Lower lobe of right lung (tissue), 2 donors: Measurements from ENCODE around the gene VPS35. TPM values are rescaled to one million over a fixed set of nuclear protein-coding genes. Genes with fewer than 3 reads are reported as not detected.
A peak's percentile ranks its signal among the peaks of the same experiment; 100 is the strongest.

Source experiments
- ATAC-seq, 2 donors: fragments of 200-7000 bp; cut with Tn5 transposase; one replicate each; pipeline ENCODE4 v1.9.1; 2020 to 2022; ENCODE audit warnings: mild to moderate bottlenecking in 2 of 2, moderate library complexity in 2 of 2
- DNase-seq: peaks from one replicate; pipeline ENCODE4 v3.0.0-alpha.2; 2020
- H3K27ac ChIP-seq: fragments of 200-600 bp; one replicate; pipeline ENCODE4 v1.8.0; 2022
- H3K27me3 ChIP-seq: fragments of 200-600 bp; one replicate; pipeline ENCODE4 v1.8.0; 2022; ENCODE audit warnings: low read depth
- H3K36me3 ChIP-seq: fragments of 200-600 bp; one replicate; pipeline ENCODE4 v1.8.0; 2022; ENCODE audit warnings: mild to moderate bottlenecking
- H3K4me1 ChIP-seq: fragments of 200-600 bp; one replicate; pipeline ENCODE4 v1.8.0; 2022
- H3K4me3 ChIP-seq: fragments of 200-600 bp; one replicate; pipeline ENCODE4 v1.8.0; 2022; ENCODE audit warnings: mild to moderate bottlenecking
- H3K9me3 ChIP-seq: fragments of 200-600 bp; one replicate; pipeline ENCODE4 v1.8.0; 2022
- intact Hi-C: fragments of 100-400 bp; cut with DNase I; formaldehyde crosslinking; loops from one replicate; pipeline ENCODE4 v1.11.0; 2022
- total RNA-seq: library from RNA; stranded (reverse); fragmentation: NEBNext Ultra II Directional; extraction: Animal tissue kit (Norgen Biotek cat#: 25700); gene quantifications from one replicate; pipeline ENCODE4 v1.2.1, GENCODE V29; 2021
- TF ChIP-seq, protein P1 (sequence below): fragments of 200-600 bp; IDR thresholded peaks from one replicate; pipeline ENCODE4 v1.8.0; 2022; ENCODE audit warnings: antibody characterized with exemption, mild to moderate bottlenecking
- donor health status: DM: no; HTN: yes; CAD: no; lungs with severe emphysema.

Gene VPS35
- total RNA-seq, 1 donor from 2014 or later, result 98.9 TPM

DNA sequence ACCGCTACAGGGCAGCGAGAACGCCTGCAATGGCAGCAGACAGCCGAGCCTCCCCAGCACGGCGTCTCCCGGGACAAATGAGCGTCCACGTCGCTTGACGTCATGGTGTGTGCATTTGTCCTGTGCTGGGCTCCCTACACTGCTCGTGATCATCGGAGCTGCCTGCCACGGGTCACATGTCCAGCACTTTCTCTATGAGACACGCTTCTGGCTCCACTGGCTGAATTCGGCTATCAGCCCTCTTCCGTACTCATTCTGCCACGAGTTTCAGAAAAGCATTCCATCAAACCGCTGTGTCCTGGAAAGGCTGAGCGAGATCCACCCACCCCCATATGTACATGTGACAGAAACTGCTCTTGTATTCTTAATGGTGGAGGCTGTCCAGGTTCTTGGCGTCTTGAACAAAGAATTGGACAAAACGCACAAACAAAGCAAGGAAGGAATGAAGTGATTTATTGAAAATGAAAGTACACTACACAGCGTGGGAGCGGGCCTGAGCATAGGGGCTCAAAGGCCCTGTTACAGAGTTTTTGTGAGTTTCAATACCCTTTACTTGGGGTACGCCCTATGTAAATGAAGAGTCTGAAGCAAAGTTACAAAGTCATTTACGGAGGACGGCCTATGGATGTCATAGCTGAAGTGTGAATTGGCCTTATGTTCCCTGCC lies 39.3 kb downstream of the VPS35 start:
- DNase-seq, result no peak
- Histone ChIP-seq H3K36me3 (no peaks in the 10 kb centered on the region), H3K4me3 (no peak overlapping the region), H3K4me1 (no peaks in the 10 kb centered on the region), H3K27me3 (no peaks in the 10 kb centered on the region), H3K9me3 (no peaks in the 10 kb centered on the region), H3K27ac (no peak overlapping the region)
- peak; percentile 23 to 54 for ATAC-seq
- intact Hi-C loops, result no loop called here
- TF ChIP-seq, protein P1, sequence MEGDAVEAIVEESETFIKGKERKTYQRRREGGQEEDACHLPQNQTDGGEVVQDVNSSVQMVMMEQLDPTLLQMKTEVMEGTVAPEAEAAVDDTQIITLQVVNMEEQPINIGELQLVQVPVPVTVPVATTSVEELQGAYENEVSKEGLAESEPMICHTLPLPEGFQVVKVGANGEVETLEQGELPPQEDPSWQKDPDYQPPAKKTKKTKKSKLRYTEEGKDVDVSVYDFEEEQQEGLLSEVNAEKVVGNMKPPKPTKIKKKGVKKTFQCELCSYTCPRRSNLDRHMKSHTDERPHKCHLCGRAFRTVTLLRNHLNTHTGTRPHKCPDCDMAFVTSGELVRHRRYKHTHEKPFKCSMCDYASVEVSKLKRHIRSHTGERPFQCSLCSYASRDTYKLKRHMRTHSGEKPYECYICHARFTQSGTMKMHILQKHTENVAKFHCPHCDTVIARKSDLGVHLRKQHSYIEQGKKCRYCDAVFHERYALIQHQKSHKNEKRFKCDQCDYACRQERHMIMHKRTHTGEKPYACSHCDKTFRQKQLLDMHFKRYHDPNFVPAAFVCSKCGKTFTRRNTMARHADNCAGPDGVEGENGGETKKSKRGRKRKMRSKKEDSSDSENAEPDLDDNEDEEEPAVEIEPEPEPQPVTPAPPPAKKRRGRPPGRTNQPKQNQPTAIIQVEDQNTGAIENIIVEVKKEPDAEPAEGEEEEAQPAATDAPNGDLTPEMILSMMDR, result no peak

DNA sequence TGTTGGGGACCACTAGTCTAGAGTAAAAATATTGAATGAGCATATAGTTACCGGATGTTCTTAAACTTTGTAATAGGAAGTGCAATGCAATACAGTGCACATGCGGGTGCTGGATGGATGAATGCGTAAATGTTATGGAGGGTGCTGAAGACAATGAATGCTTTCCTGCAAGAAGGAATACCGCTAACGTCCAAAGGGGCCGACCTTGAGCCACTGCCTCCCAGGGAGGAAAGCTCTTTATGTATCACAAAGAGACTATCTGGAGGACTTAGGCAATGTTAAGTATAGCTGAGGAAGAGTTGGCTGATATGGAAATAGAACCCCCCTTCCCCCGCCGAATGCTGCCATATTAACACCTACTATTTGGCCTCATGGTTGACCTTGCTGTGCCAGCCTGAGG lies 40.3 kb downstream of the VPS35 start:
- H3K4me1 ChIP-seq, result no peaks in the 10 kb centered on the region
- H3K36me3 ChIP-seq, result no peaks in the 10 kb centered on the region
- no peak overlapping the region for H3K4me3 ChIP-seq
- TF ChIP-seq, protein P1, result no peak
- intact Hi-C loops, result no loop called here
- no peak overlapping the region for H3K27ac ChIP-seq
- no peak for ATAC-seq
- no peak for DNase-seq
- no peaks in the 10 kb centered on the region for H3K9me3 ChIP-seq
- no peaks in the 10 kb centered on the region for H3K27me3 ChIP-seq

DNA sequence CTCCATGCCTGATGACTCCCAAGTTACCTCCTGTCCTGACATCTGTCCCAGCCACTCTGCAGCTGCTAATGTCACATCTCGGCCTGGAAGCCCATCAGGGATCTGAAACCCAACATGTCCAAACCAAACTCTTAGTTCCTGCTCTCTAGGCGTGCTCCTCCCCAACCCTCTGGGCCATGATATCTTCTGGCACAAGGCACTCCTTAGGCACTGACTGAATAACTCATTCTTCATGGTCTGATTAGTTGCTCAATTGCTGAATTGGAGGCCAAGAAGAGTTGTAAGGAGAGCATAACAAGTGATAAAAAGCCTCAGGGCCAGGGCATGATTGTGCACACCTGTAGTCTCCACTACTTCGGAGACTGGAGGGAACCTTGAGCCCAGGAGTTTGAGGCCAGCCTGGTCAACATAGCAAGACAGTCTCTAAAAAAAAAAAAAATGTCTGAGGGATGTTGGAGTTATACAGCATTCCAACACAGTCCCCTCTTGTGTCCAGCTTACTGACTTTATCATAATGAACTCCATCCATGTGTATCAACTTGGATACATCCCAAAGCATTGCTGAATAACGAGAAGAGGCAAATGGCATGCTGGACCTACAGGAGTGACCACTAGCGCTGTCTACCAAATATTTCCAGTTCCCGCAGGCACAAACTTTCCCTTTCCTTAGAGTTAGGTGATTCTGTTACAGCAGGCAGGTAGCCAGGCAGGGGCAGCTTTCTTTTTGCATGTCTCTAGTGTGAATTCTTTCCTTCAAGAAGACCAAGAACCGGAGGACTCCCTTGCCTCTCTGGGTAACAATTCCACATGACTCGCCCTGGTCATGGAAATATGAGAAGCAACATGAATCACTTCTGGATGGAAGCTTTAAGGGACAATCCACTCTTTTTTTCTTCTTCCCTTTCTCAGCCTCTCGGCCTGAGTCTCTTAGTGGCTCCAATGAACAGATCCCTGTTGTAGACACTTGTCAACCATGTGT lies 49.7 kb downstream of the VPS35 start:
- intact Hi-C loops, result no loop called here
- ATAC-seq, result no peak
- no peak for DNase-seq
- no peak overlapping the region for H3K4me3 ChIP-seq
- H3K9me3 ChIP-seq, result no peaks in the 10 kb centered on the region
- H3K27ac ChIP-seq, result no peak overlapping the region
- no peaks in the 10 kb centered on the region for H3K4me1 ChIP-seq
- TF ChIP-seq, protein P1, result no peak
- H3K27me3 ChIP-seq, result no peaks in the 10 kb centered on the region
- H3K36me3 ChIP-seq, result no peaks in the 10 kb centered on the region

DNA sequence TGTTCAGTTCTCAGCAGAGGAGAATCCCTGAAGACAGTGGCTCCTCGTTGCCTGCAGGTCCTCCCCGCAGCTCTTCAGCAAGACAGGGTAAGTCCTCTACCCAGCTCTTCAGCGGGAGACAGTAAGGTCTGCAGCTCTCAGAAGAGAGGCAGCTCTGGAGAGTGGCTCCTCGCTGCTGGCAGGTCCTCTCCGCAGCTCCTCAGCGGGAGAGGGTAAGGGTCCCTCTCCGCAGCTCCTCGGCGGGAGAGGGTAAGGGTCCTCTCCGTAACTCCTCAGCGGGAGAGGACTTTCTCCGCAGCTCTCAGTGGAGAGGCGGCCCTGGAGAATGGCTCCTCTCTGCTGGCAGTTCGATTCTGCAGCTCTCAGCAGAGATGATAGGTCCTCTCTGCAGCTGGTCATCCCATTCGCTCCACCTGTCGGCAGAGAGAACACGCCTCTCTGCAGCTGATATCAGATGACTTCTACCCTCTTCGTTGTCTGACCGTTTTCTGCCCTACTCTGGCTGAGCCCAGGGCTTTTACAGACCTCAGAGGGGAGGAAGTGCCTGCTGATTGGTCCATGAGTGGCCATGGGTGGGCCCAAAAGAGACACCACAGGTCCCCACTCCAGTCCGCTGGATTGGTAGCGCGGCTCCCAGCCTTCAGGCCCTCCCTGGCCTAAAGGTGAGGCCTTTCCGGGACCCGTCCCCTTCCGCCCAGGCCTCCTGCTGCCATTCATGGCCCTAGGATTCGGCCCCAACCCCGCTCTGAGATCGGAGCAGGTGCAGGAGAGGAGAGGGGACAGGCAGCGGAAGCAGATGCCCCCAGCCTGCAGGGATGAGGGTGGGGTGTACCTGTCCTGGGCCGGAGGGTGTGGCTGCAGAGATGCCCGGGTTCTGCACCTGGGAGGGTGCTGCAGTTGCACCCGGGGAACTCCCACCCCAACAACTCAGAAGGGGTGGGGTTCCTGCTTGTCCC lies 55.9 kb downstream of the VPS35 start:
- no peaks in the 10 kb centered on the region for H3K9me3 ChIP-seq
- ATAC-seq (no peak), DNase-seq (no peak)
- no peaks in the 10 kb centered on the region for H3K4me1 ChIP-seq
- H3K27me3 ChIP-seq, result no peaks in the 10 kb centered on the region
- TF ChIP-seq, protein P1, result no peak
- H3K36me3 ChIP-seq, result no peaks in the 10 kb centered on the region
- no peak overlapping the region for H3K4me3 ChIP-seq
- intact Hi-C loops, result no loop called here
- H3K27ac ChIP-seq, result no peak overlapping the region
